Neutrophil (primary cell): ENCODE measurements around the gene VWCE.

Experiments
- H3K27ac ChIP-seq: fragments of 200-600 bp; sonication (generic); 2 replicates; pipeline ENCODE4 v1.5.1; 2016; ENCODE audit warnings: mild to moderate bottlenecking, moderate library complexity
- H3K27me3 ChIP-seq: fragments of 200-600 bp; sonication (generic); 2 replicates; pipeline ENCODE4 v1.6.0; 2016; ENCODE audit warnings: mild to moderate bottlenecking
- H3K36me3 ChIP-seq: fragments of 200-600 bp; sonication (generic); 2 replicates; pipeline ENCODE4 v1.5.1; 2017
- H3K4me1 ChIP-seq, 2 experiments: fragments of 200-600 bp in 1 of 2; sonication (generic) in 1 of 2; 1 replicate in 1 of 2; 2 replicates in 1 of 2; pipeline versions ENCODE4 v1.5.1 to v1.6.1; 2013 to 2016; ENCODE audit warnings: low read depth in 1 of 2, low read length in 1 of 2, mild to moderate bottlenecking in 1 of 2, moderate library complexity in 1 of 2; ENCODE audit not compliant: control insufficient read depth in 1 of 2, insufficient read depth in 1 of 2
- H3K4me3 ChIP-seq, 2 experiments: fragments of 200-600 bp in 1 of 2; sonication (generic) in 1 of 2; 1 replicate in 1 of 2; 2 replicates in 1 of 2; pipeline ENCODE4 v1.5.1; 2013 to 2016; ENCODE audit warnings: low read depth in 1 of 2, low read length in 1 of 2, mild to moderate bottlenecking in 1 of 2, moderate library complexity in 1 of 2
- H3K9me3 ChIP-seq: fragments of 200-600 bp; sonication (generic); 2 replicates; pipeline ENCODE4 v1.5.1; 2016
- TF ChIP-seq, protein P1 (sequence below): fragments of 200-600 bp; sonication (generic); IDR thresholded peaks from 2 replicates; pipeline ENCODE4 v1.5.1; 2016; ENCODE audit warnings: antibody characterized with exemption

Gene VWCE

GRCh38 chr11:61297341-61297740, 2.2 kb upstream of the VWCE start:
- H3K27me3 ChIP-seq = peaks cover 42% of the 10 kb centered on the region
- H3K27ac ChIP-seq = no peak overlapping the region
- TF ChIP-seq, protein P1, sequence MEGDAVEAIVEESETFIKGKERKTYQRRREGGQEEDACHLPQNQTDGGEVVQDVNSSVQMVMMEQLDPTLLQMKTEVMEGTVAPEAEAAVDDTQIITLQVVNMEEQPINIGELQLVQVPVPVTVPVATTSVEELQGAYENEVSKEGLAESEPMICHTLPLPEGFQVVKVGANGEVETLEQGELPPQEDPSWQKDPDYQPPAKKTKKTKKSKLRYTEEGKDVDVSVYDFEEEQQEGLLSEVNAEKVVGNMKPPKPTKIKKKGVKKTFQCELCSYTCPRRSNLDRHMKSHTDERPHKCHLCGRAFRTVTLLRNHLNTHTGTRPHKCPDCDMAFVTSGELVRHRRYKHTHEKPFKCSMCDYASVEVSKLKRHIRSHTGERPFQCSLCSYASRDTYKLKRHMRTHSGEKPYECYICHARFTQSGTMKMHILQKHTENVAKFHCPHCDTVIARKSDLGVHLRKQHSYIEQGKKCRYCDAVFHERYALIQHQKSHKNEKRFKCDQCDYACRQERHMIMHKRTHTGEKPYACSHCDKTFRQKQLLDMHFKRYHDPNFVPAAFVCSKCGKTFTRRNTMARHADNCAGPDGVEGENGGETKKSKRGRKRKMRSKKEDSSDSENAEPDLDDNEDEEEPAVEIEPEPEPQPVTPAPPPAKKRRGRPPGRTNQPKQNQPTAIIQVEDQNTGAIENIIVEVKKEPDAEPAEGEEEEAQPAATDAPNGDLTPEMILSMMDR = no peak

GRCh38 chr11:61295596-61295926, 445 bp upstream of the VWCE start:
- Histone ChIP-seq H3K36me3 (peaks cover 25% of the 10 kb centered on the region), H3K27me3 (peaks cover 58% of the 10 kb centered on the region), H3K4me3 (no peak overlapping the region), H3K9me3 (no peaks in the 10 kb centered on the region), H3K27ac (no peak overlapping the region), H3K4me1 (peaks cover 24 to 26% of the 10 kb centered on the region in 2 experiments)
- TF ChIP-seq, protein P1 = no peak

More at GRCh38 chr11:61297341-61297740, 2.2 kb upstream of the VWCE start:
- Histone ChIP-seq H3K4me1 (peaks cover 24 to 26% of the 10 kb centered on the region in 2 experiments), H3K4me3 (no peak overlapping the region), H3K36me3 (peaks cover 43% of the 10 kb centered on the region), H3K9me3 (no peaks in the 10 kb centered on the region)

DNA sequence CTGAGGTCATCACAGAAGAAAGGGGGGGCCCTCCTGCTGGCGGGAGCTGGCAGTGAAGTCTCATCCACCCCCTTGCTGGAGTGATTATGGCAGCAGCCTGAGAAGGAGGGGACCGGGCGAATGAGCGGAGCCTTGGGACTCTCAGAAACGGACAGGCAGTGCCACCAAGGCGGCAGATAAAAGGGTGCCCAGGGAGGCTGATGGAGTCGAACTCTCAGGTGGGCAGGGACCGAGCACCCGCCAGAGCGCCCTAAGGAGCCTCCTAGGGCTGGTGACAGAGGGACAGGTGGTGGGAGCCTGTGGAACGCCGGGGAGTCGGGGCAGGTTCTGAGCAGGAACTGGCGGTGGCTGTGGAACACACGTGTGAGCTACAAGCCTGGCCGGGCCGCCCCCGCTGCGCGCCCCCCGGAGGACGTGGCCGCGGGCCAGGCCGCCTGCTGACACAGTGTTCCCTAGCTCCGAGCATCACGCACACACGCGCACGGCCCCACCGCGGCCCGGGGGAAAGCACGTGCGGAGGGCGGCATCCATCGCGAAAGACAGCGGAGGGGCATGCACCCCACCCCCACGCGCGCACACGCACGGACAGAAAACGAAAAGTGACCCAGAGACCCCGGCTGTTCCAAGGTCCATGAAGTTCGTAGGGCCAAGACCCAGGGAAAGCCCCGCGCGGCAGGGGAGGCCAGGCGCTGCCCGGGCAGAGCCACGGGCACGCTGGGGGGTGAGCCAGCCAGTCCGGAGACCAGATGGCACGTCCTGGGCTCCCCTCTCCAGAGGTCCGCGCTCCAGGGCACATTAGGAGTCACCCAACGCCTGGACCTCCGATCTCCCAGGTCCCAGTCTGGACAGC, 1.0 kb downstream of the VWCE start:
- Histone ChIP-seq H3K4me3 (peak overlapping the region in 1 of 2 experiments; percentile 18), H3K27ac (no peak overlapping the region), H3K36me3 (peaks cover 11% of the 10 kb centered on the region), H3K27me3 (peaks cover 64% of the 10 kb centered on the region), H3K4me1 (peaks cover 24 to 26% of the 10 kb centered on the region in 2 experiments), H3K9me3 (no peaks in the 10 kb centered on the region)
- TF ChIP-seq, protein P1 = no peak

DNA sequence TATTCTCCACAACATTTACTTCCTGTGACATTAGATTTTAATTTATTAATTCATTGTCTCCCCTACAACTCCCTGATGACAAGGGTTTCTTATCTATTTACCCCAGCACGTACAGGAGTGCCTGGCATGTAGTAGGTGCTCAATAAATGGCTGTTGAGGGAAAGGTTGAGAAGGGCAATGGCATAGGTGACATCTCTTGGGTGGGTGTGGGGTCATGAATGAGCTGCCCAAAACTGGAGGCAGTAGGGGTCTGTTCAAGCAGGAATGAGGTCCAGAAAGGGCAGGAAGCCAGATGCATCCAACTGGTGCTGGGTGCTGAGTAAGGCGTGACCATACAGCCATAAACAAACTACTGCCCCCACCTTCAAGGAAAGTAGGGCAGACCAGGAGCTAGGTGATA, 2.8 kb downstream of the VWCE start:
- no peaks in the 10 kb centered on the region for H3K9me3 ChIP-seq
- H3K27ac ChIP-seq = no peak overlapping the region
- peaks cover 64% of the 10 kb centered on the region for H3K27me3 ChIP-seq
- H3K4me3 ChIP-seq = no peak overlapping the region
- no peaks in the 10 kb centered on the region for H3K36me3 ChIP-seq
- H3K4me1 ChIP-seq = peaks cover 23 to 24% of the 10 kb centered on the region in 2 experiments
- TF ChIP-seq, protein P1 = no peak

DNA sequence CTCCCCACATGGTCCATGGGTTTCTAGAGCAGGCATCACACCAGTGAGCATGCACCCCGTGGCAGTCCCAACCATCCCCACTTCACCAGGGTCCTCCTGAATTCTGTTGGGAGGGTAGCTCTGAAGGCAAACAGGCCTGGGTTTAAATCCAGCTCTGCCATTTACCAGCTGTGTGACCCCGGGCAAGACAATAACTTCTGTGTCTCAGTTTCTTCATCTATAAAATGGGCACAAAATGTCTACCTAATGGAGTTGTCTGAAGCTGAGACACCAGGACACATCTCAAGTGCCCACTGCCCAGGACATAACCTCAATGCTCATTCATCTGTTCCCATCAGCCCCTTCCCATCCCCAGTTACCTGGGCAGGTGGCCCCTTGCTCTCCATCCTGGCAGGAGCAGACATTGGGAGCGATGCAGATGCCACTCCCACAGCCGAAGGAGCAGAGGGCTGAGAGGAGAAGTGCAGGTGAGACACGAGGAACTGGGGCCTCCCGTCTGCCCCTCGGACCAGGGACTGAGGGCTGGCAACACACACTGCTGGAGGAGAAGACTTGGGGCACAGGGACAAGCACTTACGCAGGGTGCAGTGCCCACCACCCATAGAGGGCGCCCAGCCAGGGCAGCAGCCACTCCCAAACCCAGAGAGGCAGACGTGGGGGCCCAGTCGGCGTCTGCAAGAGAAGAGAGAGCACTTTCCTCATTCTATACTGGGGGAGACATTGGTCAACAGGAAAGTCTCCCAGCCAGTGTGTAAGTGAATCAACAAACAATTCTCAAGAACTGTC, 4.0 kb downstream of the VWCE start:
- H3K27ac ChIP-seq = no peak overlapping the region
- TF ChIP-seq, protein P1 = no peak
- peaks cover 23 to 26% of the 10 kb centered on the region in 2 experiments for H3K4me1 ChIP-seq
- no peaks in the 10 kb centered on the region for H3K9me3 ChIP-seq
- H3K4me3 ChIP-seq = no peak overlapping the region
- H3K27me3 ChIP-seq = peaks cover 60% of the 10 kb centered on the region
- H3K36me3 ChIP-seq = no peaks in the 10 kb centered on the region
